A549 (cell line): ENCODE data around the gene MAP2. TPM values are rescaled to one million over a fixed set of nuclear protein-coding genes. Genes with fewer than 3 reads are reported as not detected.

Experiments
- ATAC-seq, 2 experiments: fragments of 200-7000 bp in 1 of 2; fragments of >200 bp in 1 of 2; cut with Nextera tagmentation in 1 of 2; cut with Tn5 transposase in 1 of 2; 3 replicates each; pipeline versions ENCODE4 v1.8.0 to v1.9.1; 2018 to 2020; ENCODE audit warnings: mild to moderate bottlenecking in 1 of 2, moderate library complexity in 1 of 2
- CTCF ChIA-PET: fragments of 300-600 bp; sonication (Branson Sonifier 250); formaldehyde crosslinking; extraction: SDS; loops from one replicate; lab custom pipeline; 2021; ENCODE audit warnings: antibody characterized with exemption, inconsistent platforms; lab: Yijun Ruan, JAX
- POLR2A ChIA-PET: fragments of 350-600 bp; formaldehyde crosslinking; extraction: SDS; loops from one replicate; lab custom pipeline; 2021; ENCODE audit warnings: antibody characterized with exemption, inconsistent platforms; lab: Yijun Ruan, JAX
- DNase-seq, 2 experiments: peaks; one replicate each; pipeline versions ENCODE4 v3.0.0 to v3.0.0-alpha.2; 2011 to 2016; ENCODE audit warnings: low read depth in 1 of 2, low spot score in 1 of 2
- FAIRE-seq: peaks from 2 replicates; lab custom pipeline; 2011; peaks lifted over from hg19 to GRCh38; lab: Jason Lieb, UNC
- H3K27ac ChIP-seq, 2 experiments: fragments of >200 bp; sonication (Bioruptor Twin); formaldehyde crosslinking; 3 replicates each; pipeline ENCODE4 v1.5.1; 2016 to 2017
- H3K4me1 ChIP-seq: fragments of >200 bp; sonication (Bioruptor Twin); formaldehyde crosslinking; 3 replicates; pipeline ENCODE4 v1.6.1; 2016
- H3K4me2 ChIP-seq: fragments of >200 bp; sonication (Bioruptor Twin); formaldehyde crosslinking; 3 replicates; pipeline ENCODE4 v1.6.1; 2016
- H3K4me3 ChIP-seq: fragments of >200 bp; sonication (Bioruptor Twin); formaldehyde crosslinking; 3 replicates; pipeline ENCODE4 v1.5.1; 2016
- H3K9me3 ChIP-seq: fragments of >200 bp; sonication (Bioruptor Twin); formaldehyde crosslinking; 3 replicates; pipeline ENCODE4 v1.6.1; 2016
- BCL3 ChIP-seq: fragments of >200 bp; sonication (Bioruptor Twin); formaldehyde crosslinking; IDR thresholded peaks from 3 replicates; pipeline ENCODE4 v1.6.1; 2016
- CHD2 ChIP-seq: fragments of 150-350 bp; IDR thresholded peaks from 2 replicates; pipeline ENCODE4 v1.6.1; 2014; ENCODE audit warnings: low read length; ENCODE audit not compliant: partially characterized antibody
- CHD4 ChIP-seq: fragments of 200-600 bp; sonication (generic); IDR thresholded peaks from 2 replicates; pipeline ENCODE4 v1.6.1; 2016; ENCODE audit warnings: antibody characterized with exemption, mild to moderate bottlenecking, borderline replicate concordance
- EHF ChIP-seq: fragments of 250-450 bp; sonication (Bioruptor Pico); IDR thresholded peaks from 2 replicates; pipeline ENCODE4 v1.5.0; 2020; ENCODE audit warnings: mild to moderate bottlenecking
- EHMT2 ChIP-seq: fragments of 200-600 bp; sonication (generic); IDR thresholded peaks from 2 replicates; pipeline ENCODE4 v1.6.1; 2016; ENCODE audit warnings: antibody characterized with exemption, low read depth, mild to moderate bottlenecking, moderate library complexity
- FOXS1 ChIP-seq: fragments of 250-450 bp; sonication (Bioruptor Pico); IDR thresholded peaks from 2 replicates; pipeline ENCODE4 v1.5.0; 2020; ENCODE audit warnings: mild to moderate bottlenecking, moderate library complexity
- GATA3 ChIP-seq: IDR thresholded peaks from 2 replicates; pipeline ENCODE4 v1.6.1; 2012; ENCODE audit warnings: borderline replicate concordance
- HMGXB4 ChIP-seq: fragments of 250-450 bp; sonication (Bioruptor Pico); IDR thresholded peaks from 2 replicates; pipeline ENCODE4 v1.5.0; 2021; ENCODE audit warnings: mild to moderate bottlenecking, moderate library complexity, borderline replicate concordance
- KDM1A ChIP-seq: fragments of 200-600 bp; sonication (generic); IDR thresholded peaks from 2 replicates; pipeline ENCODE4 v1.6.1; 2016; ENCODE audit warnings: low read depth, mild to moderate bottlenecking
- MAFK ChIP-seq: fragments of 450-650 bp; IDR thresholded peaks from 2 replicates; pipeline ENCODE4 v1.6.1; 2014; ENCODE audit not compliant: partially characterized antibody
- MAZ ChIP-seq: fragments of 150-350 bp; IDR thresholded peaks from 2 replicates; pipeline ENCODE4 v1.6.1; 2014; ENCODE audit warnings: antibody characterized with exemption, low read depth, low read length, borderline replicate concordance
- NFE2L2 ChIP-seq: fragments of 150-350 bp; conservative IDR thresholded peaks from 2 replicates; pipeline ENCODE4 v1.6.1; 2014; ENCODE audit warnings: low read length
- PBX3 ChIP-seq: IDR thresholded peaks from 2 replicates; pipeline ENCODE4 v1.6.1; 2012
- POLR2AphosphoS2 ChIP-seq: conservative IDR thresholded peaks from 2 replicates; pipeline ENCODE4 v1.6.1; 2012; ENCODE audit warnings: low read length, improper control_type of control experiment, inconsistent platforms
- RAD21 ChIP-seq, 2 experiments: fragments of >200 bp in 1 of 2; sonication (Bioruptor Twin) in 1 of 2; formaldehyde crosslinking in 1 of 2; IDR thresholded peaks in 1 of 2; conservative IDR thresholded peaks in 1 of 2; 2 replicates in 1 of 2; 3 replicates in 1 of 2; pipeline ENCODE4 v1.6.1; 2012 to 2018; ENCODE audit warnings: inconsistent platforms in 1 of 2
- RCOR1 ChIP-seq: fragments of 150-350 bp; IDR thresholded peaks from 2 replicates; pipeline ENCODE4 v1.6.1; 2014; ENCODE audit warnings: antibody characterized with exemption, low read length, low read depth
- SMC3 ChIP-seq: fragments of >200 bp; sonication (Bioruptor Twin); formaldehyde crosslinking; IDR thresholded peaks from 3 replicates; pipeline ENCODE4 v1.6.1; 2018; ENCODE audit warnings: inconsistent platforms
- ZSCAN20 ChIP-seq: fragments of 250-450 bp; sonication (Bioruptor Pico); IDR thresholded peaks from 2 replicates; pipeline ENCODE4 v1.8.0; 2022; ENCODE audit warnings: mild to moderate bottlenecking, moderate library complexity
- WGBS: methylation state at CpG from one replicate; pipeline ENCODE4 v1.1.6; 2017; ENCODE audit errors: missing lambda C conversion rate; 5-methylcytosine and 5-hydroxymethylcytosine counted together
- polyA plus RNA-seq, 4 experiments: library from polyadenylated mRNA; depleted of rRNA in 3 of 4; stranded (reverse); fragments of >200 nt; fragmentation: RNase III in 1 of 4; extraction: RNeasy Plus Mini Kit Qiagen cat#74134 plus additional on column Dnase treatment in 1 of 4; gene quantifications; 2 replicates in 3 of 4; 3 replicates in 1 of 4; pipeline ENCODE4 v1.2.3, GENCODE V29; 2011 to 2017

The MAP2 gene
- polyA plus RNA-seq, 2 of the 4 experiments (the other 2 are of a cell fraction), result 0.53 to 1.8 TPM

GRCh38 chr2:209671020-209671680 lies 247.3 kb downstream of the MAP2 start:
- H3K27ac ChIP-seq, result no peak overlapping the region
- CTCF ChIA-PET, result no interaction called here
- no peaks in the 10 kb centered on the region for H3K4me1 ChIP-seq
- no peak for TF ChIP-seq CHD4
- no peak for TF ChIP-seq SMC3
- TF ChIP-seq EHMT2, result no peak
- no peak for TF ChIP-seq PBX3
- no peak for TF ChIP-seq RAD21 (conservative IDR thresholded peaks at IDR 0.05 in 1 of 2, IDR thresholded peaks at IDR 0.05 in 1 of 2)
- no peak for TF ChIP-seq MAFK
- TF ChIP-seq HMGXB4 (CRISPR knock-in tag), result no peak
- no peak for TF ChIP-seq RCOR1
- no peak for TF ChIP-seq NFE2L2
- ATAC-seq (no peak), FAIRE-seq (no peak), DNase-seq (no peak)
- WGBS, result 64% methylated on average over 7 of the region's 7 CpGs
- no peaks in the 10 kb centered on the region for H3K9me3 ChIP-seq
- H3K4me2 ChIP-seq, result no peak overlapping the region
- POLR2A ChIA-PET, result no interaction called here
- no peak overlapping the region for H3K4me3 ChIP-seq

GRCh38 chr2:209673811-209674210 lies 250.0 kb downstream of the MAP2 start:
- CTCF ChIA-PET, result no interaction called here
- H3K4me2 ChIP-seq, result no peak overlapping the region
- H3K27ac ChIP-seq, result no peak overlapping the region
- FAIRE-seq, result no peak
- no peak for DNase-seq
- H3K4me3 ChIP-seq, result no peak overlapping the region
- H3K4me1 ChIP-seq, result no peaks in the 10 kb centered on the region
- H3K9me3 ChIP-seq, result no peaks in the 10 kb centered on the region
- ATAC-seq, result no peak
- POLR2A ChIA-PET, result no interaction called here
- TF ChIP-seq KDM1A (no peak), POLR2AphosphoS2 (no peak), CHD2 (no peak), ZSCAN20 (no peak), EHF (CRISPR knock-in tag) (no peak)

GRCh38 chr2:209680596-209680995 lies 256.7 kb downstream of the MAP2 start:
- Histone ChIP-seq H3K4me3 (no peak overlapping the region), H3K4me1 (no peaks in the 10 kb centered on the region), H3K9me3 (no peaks in the 10 kb centered on the region), H3K4me2 (no peak overlapping the region), H3K27ac (no peak overlapping the region)
- TF ChIP-seq POLR2AphosphoS2 (no peak), SMC3 (no peak)
- no peak for FAIRE-seq
- ChIA-PET CTCF (no interaction called here), POLR2A (no interaction called here)
- WGBS, result 79% methylated on average over 1 of the region's 1 CpG
- DNase-seq, result no peak
- ATAC-seq, result no peak

- no peak for FAIRE-seq
- no peak overlapping the region for H3K4me2 ChIP-seq
- 12% methylated on average over 1 of the region's 1 CpG for WGBS
These were observed 257.4 kb downstream of the MAP2 start for GRCh38 chr2:209681201-209681735.

More at GRCh38 chr2:209681201-209681735, 257.4 kb downstream of the MAP2 start:
- ChIA-PET CTCF (no interaction called here), POLR2A (no interaction called here)
- no peak for ATAC-seq
- no peaks in the 10 kb centered on the region for H3K9me3 ChIP-seq
- no peak overlapping the region for H3K4me3 ChIP-seq
- DNase-seq, result no peak
- no peaks in the 10 kb centered on the region for H3K4me1 ChIP-seq
- TF ChIP-seq FOXS1 (CRISPR knock-in tag), result no peak
- TF ChIP-seq RCOR1, result no peak
- no peak for TF ChIP-seq BCL3
- TF ChIP-seq MAZ, result no peak
- no peak for TF ChIP-seq NFE2L2
- TF ChIP-seq GATA3, result no peak
- no peak overlapping the region for H3K27ac ChIP-seq
